ENCODE measurements around the gene NACA. TPM values are rescaled to one million over a fixed set of nuclear protein-coding genes. Genes with fewer than 3 reads are reported as not detected.

Gene NACA
- total and polyA plus RNA-seq, 2 of the 13 experiments (the other 11 are each of a cell fraction or from before 2014, with no cell fraction given), result 799 to 1,700 TPM

GRCh38 chr12:56751712-56752598 is 26.9 kb upstream of the NACA start, which contains the start of gene PRIM1 (continued):
- peak; percentile 59; the same call in 1 of the 2 replicates for TF ChIP-seq HNF1B (CRISPR knock-in tag; IDR thresholded peaks at IDR 0.05)
- no peak for TF ChIP-seq ZNF766 (CRISPR knock-in tag; IDR thresholded peaks at IDR 0.05; ENCODE audit: borderline replicate concordance)
- peak; percentile 42; the same call in 1 of the 2 replicates for TF ChIP-seq ZBTB20 (CRISPR knock-in tag; IDR thresholded peaks at IDR 0.05; ENCODE audit: borderline replicate concordance, low read depth)
- peak; percentile 53 for TF ChIP-seq SPEN (CRISPR knock-in tag; IDR thresholded peaks at IDR 0.05; ENCODE audit: low read depth)
- TF ChIP-seq ZFP82 (CRISPR knock-in tag; IDR thresholded peaks at IDR 0.05; ENCODE audit: borderline replicate concordance), result no peak
- no peak for TF ChIP-seq NFAT5 (CRISPR knock-in tag; IDR thresholded peaks at IDR 0.05)
- no peak for TF ChIP-seq NFRKB (IDR thresholded peaks at IDR 0.05)
- TF ChIP-seq ZNF883 (CRISPR knock-in tag; IDR thresholded peaks at IDR 0.05; ENCODE audit: not compliant biosample characterization), result no peak
- TF ChIP-seq DNMT1 (CRISPR knock-in tag; IDR thresholded peaks at IDR 0.05), result no peak
- peak; percentile 82 for TF ChIP-seq PITX1 (CRISPR knock-in tag; IDR thresholded peaks at IDR 0.05)
- TF ChIP-seq ZNF788 (CRISPR knock-in tag; IDR thresholded peaks at IDR 0.05; ENCODE audit: borderline replicate concordance), result no peak
- peak; percentile 67; the same call in 1 of the 2 replicates for TF ChIP-seq ZNF580 (CRISPR knock-in tag; IDR thresholded peaks at IDR 0.05; ENCODE audit: borderline replicate concordance, low read depth)
- no peak for TF ChIP-seq ATF4 (CRISPR knock-in tag; IDR thresholded peaks at IDR 0.05)
- TF ChIP-seq KAT8 (CRISPR knock-in tag; IDR thresholded peaks at IDR 0.05), result peak; percentile 60; the same call in 1 of the 2 replicates
- TF ChIP-seq CBX1 (IDR thresholded peaks at IDR 0.05; ENCODE audit: low read depth), result no peak
- no peak for TF ChIP-seq FOXP4 (CRISPR knock-in tag; IDR thresholded peaks at IDR 0.05)
- TF ChIP-seq GLMP (CRISPR knock-in tag; IDR thresholded peaks at IDR 0.05; ENCODE audit: borderline replicate concordance), result no peak
